Esophagus (tissue), 2 donors: ENCODE results near the gene COTL1. TPM values are rescaled to one million over a fixed set of nuclear protein-coding genes. Genes with fewer than 3 reads are reported as not detected.

Experiments used
- H3K27ac ChIP-seq, 2 donors: one replicate each; pipeline ENCODE4 v1.5.1; 2013; ENCODE audit warnings: low read depth in 2 of 2, mild to moderate bottlenecking in 2 of 2, inconsistent platforms in 1 of 2, low read length in 1 of 2, moderate library complexity in 1 of 2
- H3K27me3 ChIP-seq, 2 donors: one replicate each; pipeline ENCODE4 v1.6.1; 2013; ENCODE audit warnings: low read length in 2 of 2, control low read depth in 1 of 2, mild to moderate bottlenecking in 1 of 2; ENCODE audit not compliant: insufficient read depth in 2 of 2, control insufficient read depth in 1 of 2
- H3K36me3 ChIP-seq, 2 donors: one replicate each; pipeline ENCODE4 v1.6.1; 2013; ENCODE audit warnings: low read length in 1 of 2; ENCODE audit not compliant: control insufficient read depth in 2 of 2, insufficient read depth in 2 of 2
- H3K4me1 ChIP-seq, 2 donors: one replicate each; pipeline ENCODE4 v1.6.1; 2013; ENCODE audit warnings: low read length in 1 of 2; ENCODE audit not compliant: control insufficient read depth in 2 of 2, insufficient read depth in 2 of 2
- H3K4me3 ChIP-seq, 2 donors: one replicate each; pipeline ENCODE4 v1.5.1; 2013; ENCODE audit warnings: low read length in 2 of 2, mild to moderate bottlenecking in 2 of 2, low read depth in 1 of 2, moderate library complexity in 1 of 2
- H3K9me3 ChIP-seq, 2 donors: one replicate each; pipeline ENCODE4 v1.6.1; 2013; ENCODE audit warnings: mild to moderate bottlenecking in 2 of 2, low read depth in 1 of 2, low read length in 1 of 2, moderate library complexity in 1 of 2; ENCODE audit not compliant: control insufficient read depth in 2 of 2, insufficient read depth in 1 of 2
- WGBS, 2 donors: extraction: QIAGEN DNeasy Blood & Tissue Kit; methylation state at CpG; one replicate each; pipeline ENCODE4 v1.1.7; 2013; 5-methylcytosine and 5-hydroxymethylcytosine counted together
- polyA plus RNA-seq, 2 donors: library from polyadenylated mRNA; stranded (reverse); fragments of 200-250 nt; gene quantifications; one replicate each; pipeline ENCODE4 v1.2.3, GENCODE V29; 2013
- donor health status: healthy with polysubstance abuse.
- donor health status: Bipolar disorder and iron deficiency.

COTL1 gene
- polyA plus RNA-seq, 2 donors = 7.2 to 16.6 TPM

DNA sequence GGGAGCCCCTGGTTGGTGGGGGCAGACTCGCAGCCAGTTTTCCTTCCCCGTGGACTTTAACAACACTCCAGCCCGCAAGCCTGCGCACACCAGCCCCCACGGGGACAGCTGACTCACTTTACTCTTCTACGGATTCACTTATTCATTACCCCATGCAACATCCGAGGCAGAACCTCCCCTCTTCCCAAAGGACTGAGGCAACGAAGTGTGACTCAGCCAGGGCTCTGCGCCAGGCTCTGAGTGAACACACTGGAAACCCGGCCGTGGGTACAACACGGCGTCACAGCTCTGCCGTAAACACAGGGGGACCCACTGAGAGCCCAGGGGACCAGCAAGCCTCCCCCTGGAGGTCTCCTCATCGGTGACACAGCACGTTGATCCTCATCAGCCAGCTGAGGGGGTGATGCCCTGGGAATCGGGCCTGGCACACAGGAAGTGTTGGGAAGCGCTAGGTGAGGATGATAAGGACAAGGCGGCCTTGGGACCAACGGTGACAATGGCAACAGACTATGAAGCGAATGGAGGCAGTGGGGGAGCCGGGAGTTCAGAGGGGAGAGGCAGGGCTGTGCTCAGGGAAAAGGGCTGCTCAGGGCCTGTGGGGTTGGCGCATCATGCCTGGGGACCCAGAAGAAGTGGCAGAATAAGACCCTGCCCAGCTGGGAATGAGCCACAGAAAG, 14.6 kb downstream of the COTL1 start:
- 43 to 53% methylated on average over 23 of the region's 23 CpGs for WGBS, 2 donors
- Histone ChIP-seq H3K36me3 (no peaks in the 10 kb centered on the region), H3K27ac (peak overlapping the region; percentile 36 to 56), H3K4me1 (peaks cover 6 to 13% of the 10 kb centered on the region in 2 donors), H3K4me3 (no peak overlapping the region), H3K9me3 (no peaks in the 10 kb centered on the region), H3K27me3 (no peaks in the 10 kb centered on the region)

DNA sequence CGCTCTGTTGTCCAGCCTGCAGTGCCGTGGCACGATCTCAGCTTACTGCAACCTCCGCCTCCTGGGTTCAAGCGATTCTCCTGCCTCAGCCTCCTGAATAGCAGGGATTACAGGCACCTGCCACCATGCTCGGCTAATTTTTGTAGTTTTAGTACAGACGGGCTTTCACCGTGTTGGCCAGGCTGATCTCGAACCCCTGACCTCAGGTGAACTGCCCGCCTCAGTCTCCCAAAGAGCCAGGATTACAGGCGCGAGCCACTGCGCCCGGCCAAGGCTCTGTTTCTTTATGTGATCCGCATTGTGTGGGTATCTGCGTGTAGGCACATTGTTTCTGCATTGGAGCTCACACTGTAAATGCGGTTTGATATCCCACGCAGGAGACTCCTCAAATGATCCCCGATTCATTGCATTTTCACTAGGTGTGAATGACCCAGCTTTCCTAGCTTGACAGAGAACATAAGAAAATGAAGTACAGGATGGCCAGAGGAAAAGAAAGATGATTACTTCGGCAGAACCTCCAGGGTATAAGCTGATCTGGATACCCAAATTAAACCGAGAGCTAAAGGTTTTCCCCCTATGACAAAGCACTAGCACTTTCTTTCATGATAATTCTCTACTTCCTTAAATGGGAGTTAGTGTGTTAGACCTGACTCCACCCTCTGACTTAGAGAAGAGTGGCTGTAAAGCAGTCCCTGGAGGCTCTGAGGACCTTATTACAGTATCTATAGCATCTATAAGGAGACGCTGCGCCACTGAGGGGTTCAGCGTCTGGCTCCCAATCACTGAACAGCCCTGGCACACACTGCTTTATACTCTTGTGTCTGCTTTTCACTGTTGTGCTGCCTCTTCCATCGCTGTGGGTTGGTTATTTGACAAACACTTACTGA, 17.3 kb downstream of the COTL1 start:
- no peaks in the 10 kb centered on the region for H3K27me3 ChIP-seq
- 70 to 77% methylated on average over 25 of the region's 25 CpGs for WGBS, 2 donors
- H3K4me3 ChIP-seq = no peak overlapping the region
- H3K9me3 ChIP-seq = no peaks in the 10 kb centered on the region
- peak overlapping the region in 1 of 2 donors; percentile 35 for H3K27ac ChIP-seq
- no peaks in the 10 kb centered on the region for H3K36me3 ChIP-seq
- H3K4me1 ChIP-seq = peaks cover 3 to 7% of the 10 kb centered on the region in 2 donors

DNA sequence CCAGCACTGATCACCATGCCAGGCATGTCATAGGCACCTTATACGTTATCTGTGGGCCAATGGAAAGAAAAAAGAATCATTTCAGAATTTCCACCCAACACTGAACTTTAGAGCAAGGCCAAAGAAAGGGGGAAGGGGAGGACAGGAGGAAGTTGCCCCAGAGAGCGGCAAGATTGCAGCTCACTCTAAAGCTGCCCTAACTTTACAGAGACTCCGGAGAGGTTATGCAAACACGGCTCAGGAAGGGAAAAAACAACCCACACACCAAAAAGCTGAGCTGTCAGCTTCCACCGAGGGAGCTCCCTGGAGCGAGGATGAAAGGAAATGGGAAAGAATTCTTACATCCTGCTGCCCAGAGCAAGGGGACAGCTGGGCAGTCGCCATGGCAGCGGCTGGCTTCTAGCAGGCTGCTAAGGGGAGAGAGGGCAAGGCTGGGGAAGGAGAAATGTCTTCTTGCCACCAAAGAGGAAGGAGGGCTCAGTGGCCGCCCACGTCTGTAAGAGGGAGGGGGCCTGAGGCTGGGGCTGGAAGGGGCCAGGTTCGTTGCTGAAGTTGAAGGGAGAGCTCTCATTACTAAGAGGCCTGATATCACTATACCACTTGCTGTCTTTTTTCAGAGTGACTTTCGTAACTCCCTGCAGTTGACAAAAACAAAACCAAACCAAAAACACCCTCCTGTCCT, 18.2 kb downstream of the COTL1 start:
- no peaks in the 10 kb centered on the region for H3K9me3 ChIP-seq
- H3K27me3 ChIP-seq = no peaks in the 10 kb centered on the region
- H3K36me3 ChIP-seq = no peaks in the 10 kb centered on the region
- peaks cover 3 to 7% of the 10 kb centered on the region in 2 donors for H3K4me1 ChIP-seq
- 36 to 37% methylated on average over 12 of the region's 12 CpGs for WGBS, 2 donors
- H3K27ac ChIP-seq = peak overlapping the region; percentile 59 to 77
- no peak overlapping the region for H3K4me3 ChIP-seq

DNA sequence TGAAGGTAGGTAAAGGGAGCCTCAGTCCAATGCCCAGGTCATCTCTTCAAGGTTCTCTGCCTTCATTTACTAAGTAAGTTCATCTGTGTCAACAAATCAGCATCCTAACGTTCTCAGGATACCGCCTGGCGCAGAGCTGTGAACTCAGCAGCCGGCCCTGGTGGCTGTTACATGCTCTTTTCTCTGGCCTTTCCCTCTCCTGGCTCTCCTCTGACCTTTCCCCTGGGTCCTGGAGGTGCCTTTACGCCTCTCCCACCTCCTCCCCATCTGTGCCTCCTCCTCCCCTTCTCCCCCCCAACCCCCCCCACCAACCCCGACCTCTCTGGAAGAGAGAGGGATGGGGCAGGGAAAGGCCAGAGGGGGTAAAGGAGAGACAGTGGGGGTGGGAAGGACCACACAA, 19.5 kb downstream of the COTL1 start:
- Histone ChIP-seq H3K27me3 (no peaks in the 10 kb centered on the region), H3K4me3 (no peak overlapping the region), H3K36me3 (no peaks in the 10 kb centered on the region), H3K9me3 (no peaks in the 10 kb centered on the region), H3K27ac (peak overlapping the region in 1 of 2 donors; percentile 44), H3K4me1 (peaks cover 3 to 5% of the 10 kb centered on the region in 2 donors)
- 69 to 74% methylated on average over 5 to 6 of the region's 6 CpGs for WGBS, 2 donors

DNA sequence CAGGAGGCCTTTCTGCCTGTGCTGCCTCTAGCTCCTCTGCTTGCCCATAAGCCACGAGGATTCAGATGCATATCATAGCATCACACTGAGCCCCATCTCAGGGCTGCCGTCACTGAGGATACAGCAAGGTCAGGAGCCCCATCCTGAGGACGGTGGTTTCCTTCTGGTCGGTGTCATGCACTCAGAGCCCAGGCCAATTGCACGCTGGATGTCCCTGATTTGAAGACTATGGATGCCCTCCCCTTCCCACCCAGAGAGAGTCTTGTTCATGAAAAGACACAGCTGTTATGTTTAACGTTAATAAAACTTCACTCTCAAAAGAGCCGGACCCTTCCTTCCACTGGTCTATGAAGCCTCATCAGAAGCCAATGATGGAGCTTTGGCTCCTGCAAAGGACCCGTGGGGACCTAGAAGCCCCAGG, 19.9 kb downstream of the COTL1 start:
- 54 to 61% methylated on average over 8 of the region's 8 CpGs for WGBS, 2 donors
- Histone ChIP-seq H3K27me3 (no peaks in the 10 kb centered on the region), H3K4me1 (peaks cover 2 to 3% of the 10 kb centered on the region in 2 donors), H3K4me3 (no peak overlapping the region), H3K36me3 (no peaks in the 10 kb centered on the region), H3K9me3 (no peaks in the 10 kb centered on the region), H3K27ac (peak overlapping the region in 1 of 2 donors; percentile 44)

DNA sequence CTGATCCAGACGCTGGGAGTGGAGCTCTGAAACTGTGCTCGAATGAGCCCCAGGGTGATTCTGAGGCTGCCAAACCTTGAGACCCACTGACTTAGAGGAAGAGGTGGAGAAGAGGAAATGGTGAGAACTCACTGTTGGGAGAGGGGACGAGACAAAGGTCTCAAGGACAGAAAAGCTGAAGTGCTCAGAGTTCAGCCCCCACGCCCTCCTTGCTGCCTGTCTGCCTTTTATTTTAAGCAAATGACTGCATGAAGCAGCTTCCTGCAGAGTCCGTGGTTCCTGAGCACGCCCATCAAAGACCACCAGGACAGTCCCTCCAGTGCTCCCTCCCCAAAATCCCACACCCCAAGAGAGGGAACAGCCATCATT, 20.4 kb downstream of the COTL1 start:
- H3K27ac ChIP-seq = peak overlapping the region in 1 of 2 donors; percentile 44
- 65 to 69% methylated on average over 6 of the region's 6 CpGs for WGBS, 2 donors

DNA sequence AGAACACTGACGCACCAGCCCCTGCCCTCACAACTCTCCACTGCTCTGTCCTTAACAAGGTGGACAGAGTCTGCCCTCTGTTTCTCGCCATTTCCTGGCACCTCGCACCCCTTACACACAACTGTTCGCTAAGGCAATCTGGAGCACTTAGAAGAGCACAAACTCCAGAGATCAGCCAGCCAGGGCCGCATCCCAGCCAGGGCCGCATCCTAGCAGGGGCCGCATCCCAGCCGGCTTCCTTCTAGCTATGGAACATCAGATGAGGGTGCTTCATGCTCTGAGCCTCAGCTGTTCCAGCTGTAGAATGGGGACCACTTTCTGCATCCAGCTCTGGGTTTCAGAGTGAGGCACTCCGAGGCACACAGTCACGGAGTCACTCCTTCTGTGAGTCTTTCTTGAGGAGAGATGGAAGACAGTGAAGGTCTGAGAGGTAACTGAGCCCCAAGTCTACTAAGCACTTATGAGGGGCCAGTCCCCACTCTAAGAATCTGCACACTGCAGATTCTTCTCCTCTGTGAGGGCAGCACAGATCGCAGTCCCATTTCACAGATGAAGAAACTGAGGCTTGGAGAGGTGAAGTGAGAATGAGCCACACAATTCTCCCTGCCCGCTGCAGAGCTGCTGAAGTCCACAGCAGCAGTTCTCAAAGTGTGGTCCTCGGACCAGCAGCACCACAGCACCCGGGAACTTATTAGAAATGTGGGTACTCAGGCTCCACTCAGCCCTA, 20.9 kb downstream of the COTL1 start:
- H3K4me3 ChIP-seq = no peak overlapping the region
- no peaks in the 10 kb centered on the region for H3K9me3 ChIP-seq
- H3K36me3 ChIP-seq = no peaks in the 10 kb centered on the region
- no peaks in the 10 kb centered on the region for H3K27me3 ChIP-seq
- WGBS, 2 donors = 93% methylated on average over 14 of the region's 14 CpGs
- peaks cover 0 to 3% of the 10 kb centered on the region in 2 donors for H3K4me1 ChIP-seq
- no peak overlapping the region for H3K27ac ChIP-seq

More for the DNA sequence above, 20.4 kb downstream of the COTL1 start:
- Histone ChIP-seq H3K4me1 (peaks cover 0 to 3% of the 10 kb centered on the region in 2 donors), H3K9me3 (no peaks in the 10 kb centered on the region), H3K36me3 (no peaks in the 10 kb centered on the region), H3K4me3 (no peak overlapping the region), H3K27me3 (no peaks in the 10 kb centered on the region)

DNA sequence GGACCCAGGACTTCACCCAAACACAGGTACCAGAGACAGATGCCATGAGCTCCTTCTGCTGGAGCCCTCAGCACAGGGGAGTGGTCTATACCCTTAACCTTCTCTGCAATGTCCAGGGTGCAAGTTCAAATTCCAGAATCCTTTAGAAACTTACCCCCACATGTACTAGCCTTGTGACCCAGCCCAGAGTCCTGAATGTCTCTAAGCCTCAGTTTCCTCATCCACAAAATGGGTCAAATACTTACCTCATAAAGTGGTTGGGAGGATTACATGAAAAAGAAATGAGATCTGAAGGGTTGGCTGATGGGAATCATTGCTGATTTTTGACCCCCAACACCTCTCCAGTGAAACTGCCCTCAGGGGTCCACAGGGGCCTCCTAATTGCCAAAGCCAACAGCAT, 21.7 kb downstream of the COTL1 start:
- Histone ChIP-seq H3K36me3 (no peaks in the 10 kb centered on the region), H3K4me3 (no peak overlapping the region), H3K9me3 (no peaks in the 10 kb centered on the region), H3K27me3 (no peaks in the 10 kb centered on the region), H3K27ac (no peak overlapping the region), H3K4me1 (peaks cover 0 to 3% of the 10 kb centered on the region in 2 donors)

DNA sequence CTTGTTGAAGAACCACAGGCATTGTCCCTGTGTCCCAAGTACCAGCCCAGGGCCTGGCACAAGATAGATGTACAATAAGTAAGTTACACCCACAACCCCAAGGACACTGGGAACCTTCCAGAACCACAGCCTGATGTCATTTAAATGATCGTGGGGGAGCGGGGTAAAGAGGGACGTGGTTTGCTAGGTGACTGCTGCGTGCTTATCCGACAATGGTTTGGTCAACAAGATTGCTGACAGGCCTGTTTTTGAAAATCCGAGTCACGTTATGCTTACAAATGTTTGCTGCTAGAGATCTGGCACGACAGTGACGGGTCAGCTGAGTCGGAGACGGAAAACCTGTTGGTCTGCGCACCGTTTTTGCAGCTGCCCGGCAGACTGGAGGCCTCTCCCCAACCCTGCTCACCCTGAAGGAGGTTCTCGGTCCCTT, 22.8 kb downstream of the COTL1 start:
- peaks cover 0 to 3% of the 10 kb centered on the region in 2 donors for H3K4me1 ChIP-seq
- 54 to 78% methylated on average over 15 of the region's 15 CpGs for WGBS, 2 donors
- peak overlapping the region; percentile 40 to 45 for H3K27ac ChIP-seq
- H3K27me3 ChIP-seq = no peaks in the 10 kb centered on the region
- no peaks in the 10 kb centered on the region for H3K9me3 ChIP-seq
- H3K36me3 ChIP-seq = no peaks in the 10 kb centered on the region
- H3K4me3 ChIP-seq = no peak overlapping the region
